Stimulated activated CD8-positive, alpha-beta memory T cell treated with anti-CD3 and anti-CD28 coated beads, Interleukin-7, amount 100 ng/mL, for 24 hours (primary cell): Measurements from ENCODE around the gene PPP1R3G.
"Not testable (repeated sequence)": the region's sequence is repeated elsewhere in the genome, so short reads cannot be mapped to it uniquely, and the experiment has no call there.

Source experiments
- DNase-seq: peaks from one replicate; pipeline ENCODE4 v3.0.0-alpha.2; 2020; ENCODE audit warnings: low read depth

PPP1R3G gene

GRCh38 chr6:5120011-5120410 lies 34.9 kb downstream of the PPP1R3G start:
- DNase-seq, result no peak

- not testable (repeated sequence) for DNase-seq
These were observed 35.4 kb downstream of the PPP1R3G start for GRCh38 chr6:5120543-5120942.

- DNase-seq, result no peak
These were observed 36.3 kb downstream of the PPP1R3G start for GRCh38 chr6:5121479-5121878.

- no peak for DNase-seq
These were observed 36.8 kb downstream of the PPP1R3G start for GRCh38 chr6:5121956-5122355.

GRCh38 chr6:5122504-5123112 lies 37.5 kb downstream of the PPP1R3G start:
- no peak for DNase-seq

- no peak for DNase-seq
These were observed 38.4 kb downstream of the PPP1R3G start for GRCh38 chr6:5123296-5124143.

- no peak for DNase-seq
These were observed 39.4 kb downstream of the PPP1R3G start for GRCh38 chr6:5124526-5124925.

- no peak for DNase-seq
These were observed 40.2 kb downstream of the PPP1R3G start for GRCh38 chr6:5125152-5126006.

- DNase-seq, result no peak
These were observed 41.1 kb downstream of the PPP1R3G start for GRCh38 chr6:5126214-5126613.

GRCh38 chr6:5127106-5127687 lies 42.1 kb downstream of the PPP1R3G start:
- no peak for DNase-seq

GRCh38 chr6:5128351-5128750 lies 43.2 kb downstream of the PPP1R3G start:
- no peak for DNase-seq

- no peak for DNase-seq
These were observed 45.2 kb downstream of the PPP1R3G start for GRCh38 chr6:5130135-5130866.

GRCh38 chr6:5132731-5133130 lies 47.6 kb downstream of the PPP1R3G start:
- DNase-seq, result no peak

- DNase-seq, result no peak
These were observed 48.8 kb downstream of the PPP1R3G start for GRCh38 chr6:5133943-5134342.

GRCh38 chr6:5135788-5136376 lies 50.7 kb downstream of the PPP1R3G start:
- peak; percentile 4 for DNase-seq

GRCh38 chr6:5136851-5137250 lies 51.7 kb downstream of the PPP1R3G start:
- no peak for DNase-seq
